ENCODE data around the gene FAM168A.

- TF ChIP-seq CTCF (conservative IDR thresholded peaks at IDR 0.05 in 1 of 2, IDR thresholded peaks at IDR 0.05 in 1 of 2; ENCODE audit: low read depth in 1 of 2, low read length in 2 of 2), result no peak
- TF ChIP-seq EZH2 (IDR thresholded peaks at IDR 0.05; ENCODE audit: low read length, missing control alignments), result no peak
Observed at GRCh38 chr11:73398132-73398526, 199.8 kb downstream of the FAM168A start.
